ENCODE data around the gene AGBL4. TPM values are rescaled to one million over a fixed set of nuclear protein-coding genes. Genes with fewer than 3 reads are reported as not detected.

Gene AGBL4
- total RNA-seq, 1 donor from 2014 or later = not detected

- Mint-ChIP-seq H3K27me3 (ENCODE audit: low read depth) (peaks cover 3% of the 10 kb centered on the region), H3K27ac (no peak overlapping the region), H3K36me3 (ENCODE audit: low read depth) (no peaks in the 10 kb centered on the region), H3K4me3 (ENCODE audit: low read depth) (no peak overlapping the region), H3K4me1 (ENCODE audit: low read depth) (no peaks in the 10 kb centered on the region), H3K9me3 (no peaks in the 10 kb centered on the region)
- no peak for DNase-seq (ENCODE audit: low spot score)
- intact Hi-C loops (cut with micrococcal nuclease) = no loop called here
Observed at GRCh38 chr1:48728584-48728983, 1295.2 kb downstream of the AGBL4 start.

GRCh38 chr1:48726557-48727215 is 1297.1 kb downstream of the AGBL4 start:
- Mint-ChIP-seq H3K4me3 (ENCODE audit: low read depth) (no peak overlapping the region), H3K27ac (no peak overlapping the region)

GRCh38 chr1:48726139-48726538 is 1297.6 kb downstream of the AGBL4 start:
- intact Hi-C loops (cut with micrococcal nuclease) = no loop called here
- H3K4me3 Mint-ChIP-seq (ENCODE audit: low read depth) = no peak overlapping the region
- peaks cover 3% of the 10 kb centered on the region for H3K27me3 Mint-ChIP-seq (ENCODE audit: low read depth)
- no peaks in the 10 kb centered on the region for H3K4me1 Mint-ChIP-seq (ENCODE audit: low read depth)
- no peaks in the 10 kb centered on the region for H3K9me3 Mint-ChIP-seq
- H3K36me3 Mint-ChIP-seq (ENCODE audit: low read depth) = no peaks in the 10 kb centered on the region
- H3K27ac Mint-ChIP-seq = no peak overlapping the region
- no peak for DNase-seq (ENCODE audit: low spot score)

More at GRCh38 chr1:48726557-48727215, 1297.1 kb downstream of the AGBL4 start:
- no peak for DNase-seq (ENCODE audit: low spot score)
- no peaks in the 10 kb centered on the region for H3K9me3 Mint-ChIP-seq
- no peaks in the 10 kb centered on the region for H3K4me1 Mint-ChIP-seq (ENCODE audit: low read depth)
- H3K36me3 Mint-ChIP-seq (ENCODE audit: low read depth) = no peaks in the 10 kb centered on the region
- H3K27me3 Mint-ChIP-seq (ENCODE audit: low read depth) = peaks cover 3% of the 10 kb centered on the region
- intact Hi-C loops (cut with micrococcal nuclease) = no loop called here

- H3K4me1 Mint-ChIP-seq (ENCODE audit: low read depth) = no peaks in the 10 kb centered on the region
- H3K36me3 Mint-ChIP-seq (ENCODE audit: low read depth) = no peaks in the 10 kb centered on the region
- intact Hi-C loops (cut with micrococcal nuclease) = no loop called here
- peaks cover 3% of the 10 kb centered on the region for H3K27me3 Mint-ChIP-seq (ENCODE audit: low read depth)
- H3K9me3 Mint-ChIP-seq = no peaks in the 10 kb centered on the region
- no peak overlapping the region for H3K4me3 Mint-ChIP-seq (ENCODE audit: low read depth)
- H3K27ac Mint-ChIP-seq = no peak overlapping the region
- no peak for DNase-seq (ENCODE audit: low spot score)
Observed at GRCh38 chr1:48725341-48726046, 1298.3 kb downstream of the AGBL4 start.

GRCh38 chr1:48720929-48721328 is 1302.8 kb downstream of the AGBL4 start:
- Mint-ChIP-seq H3K27ac (no peak overlapping the region), H3K4me3 (ENCODE audit: low read depth) (no peak overlapping the region), H3K36me3 (ENCODE audit: low read depth) (no peaks in the 10 kb centered on the region), H3K27me3 (ENCODE audit: low read depth) (peaks cover 3% of the 10 kb centered on the region), H3K4me1 (ENCODE audit: low read depth) (no peaks in the 10 kb centered on the region), H3K9me3 (no peaks in the 10 kb centered on the region)
- intact Hi-C loops (cut with micrococcal nuclease) = no loop called here
- DNase-seq (ENCODE audit: low spot score) = no peak

- Mint-ChIP-seq H3K27ac (no peak overlapping the region), H3K4me1 (ENCODE audit: low read depth) (peaks cover 3% of the 10 kb centered on the region), H3K4me3 (ENCODE audit: low read depth) (no peak overlapping the region), H3K27me3 (ENCODE audit: low read depth) (peaks cover under 1% of the 10 kb centered on the region), H3K36me3 (ENCODE audit: low read depth) (no peaks in the 10 kb centered on the region), H3K9me3 (no peaks in the 10 kb centered on the region)
- DNase-seq (ENCODE audit: low spot score) = no peak
- intact Hi-C loops (cut with micrococcal nuclease) = no loop called here
Observed at GRCh38 chr1:48718705-48719104, 1305.0 kb downstream of the AGBL4 start.

GRCh38 chr1:48718116-48718630 is 1305.6 kb downstream of the AGBL4 start:
- no peak for DNase-seq (ENCODE audit: low spot score)
- Mint-ChIP-seq H3K36me3 (ENCODE audit: low read depth) (no peaks in the 10 kb centered on the region), H3K27me3 (ENCODE audit: low read depth) (no peaks in the 10 kb centered on the region), H3K9me3 (no peaks in the 10 kb centered on the region), H3K27ac (no peak overlapping the region), H3K4me3 (ENCODE audit: low read depth) (no peak overlapping the region), H3K4me1 (ENCODE audit: low read depth) (peaks cover 3% of the 10 kb centered on the region)
- intact Hi-C loops (cut with micrococcal nuclease) = no loop called here

GRCh38 chr1:48717082-48717481 is 1306.7 kb downstream of the AGBL4 start:
- Mint-ChIP-seq H3K27me3 (ENCODE audit: low read depth) (no peaks in the 10 kb centered on the region), H3K9me3 (no peaks in the 10 kb centered on the region), H3K4me3 (ENCODE audit: low read depth) (no peak overlapping the region), H3K4me1 (ENCODE audit: low read depth) (peaks cover 3% of the 10 kb centered on the region), H3K27ac (no peak overlapping the region), H3K36me3 (ENCODE audit: low read depth) (no peaks in the 10 kb centered on the region)
- DNase-seq (ENCODE audit: low spot score) = no peak
- intact Hi-C loops (cut with micrococcal nuclease) = no loop called here

- H3K27ac Mint-ChIP-seq = no peak overlapping the region
- no peaks in the 10 kb centered on the region for H3K27me3 Mint-ChIP-seq (ENCODE audit: low read depth)
- no peak overlapping the region for H3K4me3 Mint-ChIP-seq (ENCODE audit: low read depth)
- H3K36me3 Mint-ChIP-seq (ENCODE audit: low read depth) = no peaks in the 10 kb centered on the region
- intact Hi-C loops (cut with micrococcal nuclease) = no loop called here
- no peaks in the 10 kb centered on the region for H3K9me3 Mint-ChIP-seq
- H3K4me1 Mint-ChIP-seq (ENCODE audit: low read depth) = peaks cover 3% of the 10 kb centered on the region
- no peak for DNase-seq (ENCODE audit: low spot score)
Observed at GRCh38 chr1:48715921-48716320, 1307.8 kb downstream of the AGBL4 start.

- H3K27ac Mint-ChIP-seq = no peak overlapping the region
- H3K27me3 Mint-ChIP-seq (ENCODE audit: low read depth) = no peaks in the 10 kb centered on the region
- H3K36me3 Mint-ChIP-seq (ENCODE audit: low read depth) = no peaks in the 10 kb centered on the region
- no peaks in the 10 kb centered on the region for H3K9me3 Mint-ChIP-seq
- DNase-seq (ENCODE audit: low spot score) = no peak
- peaks cover 3% of the 10 kb centered on the region for H3K4me1 Mint-ChIP-seq (ENCODE audit: low read depth)
- intact Hi-C loops (cut with micrococcal nuclease) = no loop called here
- H3K4me3 Mint-ChIP-seq (ENCODE audit: low read depth) = no peak overlapping the region
Observed at GRCh38 chr1:48710915-48711314, 1312.8 kb downstream of the AGBL4 start.

- no peaks in the 10 kb centered on the region for H3K36me3 Mint-ChIP-seq (ENCODE audit: low read depth)
- no peak overlapping the region for H3K27ac Mint-ChIP-seq
- peaks cover 3% of the 10 kb centered on the region for H3K4me1 Mint-ChIP-seq (ENCODE audit: low read depth)
- DNase-seq (ENCODE audit: low spot score) = no peak
- intact Hi-C loops (cut with micrococcal nuclease) = no loop called here
- no peak overlapping the region for H3K4me3 Mint-ChIP-seq (ENCODE audit: low read depth)
- no peaks in the 10 kb centered on the region for H3K9me3 Mint-ChIP-seq
- H3K27me3 Mint-ChIP-seq (ENCODE audit: low read depth) = peaks cover 5% of the 10 kb centered on the region
Observed at GRCh38 chr1:48710318-48710717, 1313.4 kb downstream of the AGBL4 start.

GRCh38 chr1:48704736-48705135 is 1319.0 kb downstream of the AGBL4 start:
- Mint-ChIP-seq H3K4me1 (ENCODE audit: low read depth) (no peaks in the 10 kb centered on the region), H3K36me3 (ENCODE audit: low read depth) (no peaks in the 10 kb centered on the region), H3K4me3 (ENCODE audit: low read depth) (no peak overlapping the region), H3K9me3 (no peaks in the 10 kb centered on the region), H3K27me3 (ENCODE audit: low read depth) (peaks cover 26% of the 10 kb centered on the region), H3K27ac (no peak overlapping the region)
- no peak for DNase-seq (ENCODE audit: low spot score)
- intact Hi-C loops (cut with micrococcal nuclease) = no loop called here

- DNase-seq (ENCODE audit: low spot score) = no peak
- no peaks in the 10 kb centered on the region for H3K9me3 Mint-ChIP-seq
- H3K4me3 Mint-ChIP-seq (ENCODE audit: low read depth) = no peak overlapping the region
- no peak overlapping the region for H3K27ac Mint-ChIP-seq
- no peaks in the 10 kb centered on the region for H3K4me1 Mint-ChIP-seq (ENCODE audit: low read depth)
- H3K27me3 Mint-ChIP-seq (ENCODE audit: low read depth) = peaks cover 28% of the 10 kb centered on the region
- intact Hi-C loops (cut with micrococcal nuclease) = no loop called here
- H3K36me3 Mint-ChIP-seq (ENCODE audit: low read depth) = no peaks in the 10 kb centered on the region
Observed at GRCh38 chr1:48701445-48701844, 1322.3 kb downstream of the AGBL4 start.
